KMS-11 (cell line): ENCODE data around the gene FIG4.
"Not testable (repeated sequence)": the region's sequence is repeated elsewhere in the genome, so short reads cannot be mapped to it uniquely, and the experiment has no call there.

Source experiments
- H2AFZ ChIP-seq: fragments of 200-600 bp; sonication (generic); 2 replicates; pipeline ENCODE4 v1.6.1; 2016; ENCODE audit warnings: antibody characterized with exemption, mixed run types, low read depth
- H3K27ac ChIP-seq: fragments of 200-600 bp; sonication (generic); 2 replicates; pipeline ENCODE4 v1.6.1; 2016; ENCODE audit warnings: mild to moderate bottlenecking, mixed run types
- H3K27me3 ChIP-seq: fragments of 200-600 bp; sonication (generic); 2 replicates; pipeline ENCODE4 v1.6.1; 2017; ENCODE audit warnings: mild to moderate bottlenecking, low read depth, mixed run types, moderate library complexity; ENCODE audit not compliant: insufficient read depth
- H3K36me3 ChIP-seq: fragments of 200-600 bp; sonication (generic); 2 replicates; pipeline ENCODE4 v1.6.1; 2017; ENCODE audit warnings: mild to moderate bottlenecking, mixed run types; ENCODE audit not compliant: insufficient read depth
- H3K4me1 ChIP-seq: fragments of 200-600 bp; sonication (generic); 2 replicates; pipeline ENCODE4 v1.6.1; 2016; ENCODE audit warnings: mild to moderate bottlenecking, low read depth, mixed run types; ENCODE audit not compliant: poor library complexity, severe bottlenecking
- H3K4me2 ChIP-seq: fragments of 200-600 bp; sonication (generic); 2 replicates; pipeline ENCODE4 v1.7.0; 2016; ENCODE audit warnings: mild to moderate bottlenecking, mixed run types
- H3K4me3 ChIP-seq: fragments of 200-600 bp; sonication (generic); IDR thresholded peaks from 2 replicates; pipeline ENCODE4 v1.6.1; 2017; ENCODE audit warnings: low read depth, low read length, mixed read lengths; ENCODE audit not compliant: insufficient read depth
- H3K79me2 ChIP-seq: fragments of 200-600 bp; sonication (generic); 2 replicates; pipeline ENCODE4 v1.6.1; 2016; ENCODE audit warnings: low read depth, mixed run types; ENCODE audit not compliant: insufficient read depth
- H3K9ac ChIP-seq: fragments of 200-600 bp; sonication (generic); 2 replicates; pipeline ENCODE4 v1.6.1; 2016; ENCODE audit warnings: mild to moderate bottlenecking, mixed run types
- H4K20me1 ChIP-seq: fragments of 200-600 bp; sonication (generic); 2 replicates; pipeline ENCODE4 v1.6.1; 2016; ENCODE audit warnings: mild to moderate bottlenecking, mixed run types; ENCODE audit not compliant: insufficient read depth
- CTCF ChIP-seq: fragments of 200-600 bp; sonication (generic); conservative IDR thresholded peaks from 2 replicates; pipeline ENCODE4 v1.6.1; 2017; ENCODE audit warnings: low read depth, mild to moderate bottlenecking, antibody characterized with exemption, low read length, moderate library complexity, mixed read lengths

FIG4 gene

GRCh38 chr6:109720311-109720710 is 29.2 kb downstream of the FIG4 start:
- no peak overlapping the region for H3K4me2 ChIP-seq
- no peaks in the 10 kb centered on the region for H4K20me1 ChIP-seq
- no peaks in the 10 kb centered on the region for H3K4me1 ChIP-seq
- no peak for TF ChIP-seq CTCF
- H3K9ac ChIP-seq = no peak overlapping the region
- no peak overlapping the region for H2AFZ ChIP-seq
- H3K79me2 ChIP-seq = no peaks in the 10 kb centered on the region
- no peaks in the 10 kb centered on the region for H3K27me3 ChIP-seq
- H3K4me3 ChIP-seq = no peak overlapping the region
- H3K27ac ChIP-seq = no peak overlapping the region
- no peaks in the 10 kb centered on the region for H3K36me3 ChIP-seq

DNA sequence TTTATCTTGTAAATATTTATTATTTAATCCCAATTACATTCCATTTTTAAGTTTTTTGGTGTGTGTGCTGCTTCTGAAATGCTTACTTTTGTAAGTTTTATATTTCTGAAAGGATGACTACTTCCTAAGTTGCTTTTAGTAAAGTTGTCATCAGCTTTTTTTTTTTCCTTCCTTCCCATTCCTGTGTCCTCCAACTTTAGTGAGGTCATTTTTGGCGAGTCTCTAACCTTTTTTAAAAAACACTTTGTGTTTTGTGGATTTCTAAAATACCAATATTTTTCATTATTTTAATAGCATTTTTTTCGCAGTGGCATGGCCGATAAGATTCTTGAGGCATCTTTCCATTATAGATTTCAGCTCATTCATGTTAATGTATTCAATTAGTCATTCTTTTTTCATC is 30.9 kb downstream of the FIG4 start:
- Histone ChIP-seq H3K4me3 (no peak overlapping the region), H3K36me3 (no peaks in the 10 kb centered on the region), H3K4me1 (no peaks in the 10 kb centered on the region), H2AFZ (no peak overlapping the region), H4K20me1 (no peaks in the 10 kb centered on the region), H3K79me2 (no peaks in the 10 kb centered on the region), H3K9ac (no peak overlapping the region), H3K27ac (no peak overlapping the region), H3K27me3 (no peaks in the 10 kb centered on the region), H3K4me2 (no peak overlapping the region)
- no peak for TF ChIP-seq CTCF

- no peak overlapping the region for H3K4me3 ChIP-seq
- no peaks in the 10 kb centered on the region for H3K79me2 ChIP-seq
- H2AFZ ChIP-seq = no peak overlapping the region
- H3K36me3 ChIP-seq = no peaks in the 10 kb centered on the region
- H3K4me1 ChIP-seq = no peaks in the 10 kb centered on the region
- no peaks in the 10 kb centered on the region for H3K27me3 ChIP-seq
- no peaks in the 10 kb centered on the region for H4K20me1 ChIP-seq
- H3K4me2 ChIP-seq = no peak overlapping the region
- H3K9ac ChIP-seq = no peak overlapping the region
- TF ChIP-seq CTCF = no peak
- H3K27ac ChIP-seq = no peak overlapping the region
Measured at GRCh38 chr6:109722564-109723254, 31.6 kb downstream of the FIG4 start.

- not testable (repeated sequence) for H3K4me2 ChIP-seq, H2AFZ ChIP-seq, H3K79me2 ChIP-seq, H3K4me3 ChIP-seq, H4K20me1 ChIP-seq, H3K4me1 ChIP-seq, H3K36me3 ChIP-seq, H3K9ac ChIP-seq, H3K27ac ChIP-seq, H3K27me3 ChIP-seq
Measured at GRCh38 chr6:109725250-109725649, 34.2 kb downstream of the FIG4 start.

DNA sequence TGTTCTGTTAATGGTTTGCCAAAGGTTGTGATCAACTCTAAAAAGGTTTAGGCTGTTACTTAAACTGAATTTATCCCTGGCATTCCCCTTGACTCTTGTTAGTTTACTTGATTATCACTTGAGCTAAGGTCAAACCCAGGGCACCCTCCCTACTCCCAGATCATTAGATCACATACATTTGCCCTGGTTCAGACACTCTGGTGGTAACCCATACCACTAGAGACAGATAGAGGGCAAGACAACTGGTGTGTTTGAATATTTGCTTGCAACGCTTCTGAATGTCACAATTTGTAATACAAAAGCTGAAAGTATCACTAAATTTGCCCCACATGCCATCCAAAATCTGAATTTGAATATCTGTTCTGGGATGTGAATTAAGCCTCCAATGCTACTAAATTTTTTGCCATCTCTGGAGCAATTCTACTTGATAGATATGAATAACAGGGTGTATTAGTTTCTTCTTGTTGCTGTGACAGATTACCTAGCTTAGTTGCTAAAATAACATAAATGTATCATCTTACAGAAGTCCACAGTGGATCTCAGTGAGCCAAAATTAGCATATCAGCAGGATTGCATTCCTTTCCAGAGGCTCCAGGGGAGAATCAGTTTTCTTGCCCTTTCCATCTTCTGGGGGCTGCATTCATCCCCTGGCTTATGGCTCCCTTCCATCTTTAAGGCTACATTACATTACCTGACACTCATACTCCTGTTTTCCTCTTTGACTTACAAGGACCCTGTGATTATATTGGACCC is 45.4 kb downstream of the FIG4 start:
- Histone ChIP-seq H3K27ac (no peak overlapping the region), H3K4me2 (no peak overlapping the region), H3K9ac (no peak overlapping the region)

More for the DNA sequence above, 45.4 kb downstream of the FIG4 start:
- no peak for TF ChIP-seq CTCF
- H3K79me2 ChIP-seq = no peaks in the 10 kb centered on the region
- H3K4me1 ChIP-seq = no peaks in the 10 kb centered on the region
- H2AFZ ChIP-seq = no peak overlapping the region
- no peaks in the 10 kb centered on the region for H3K36me3 ChIP-seq
- no peaks in the 10 kb centered on the region for H3K27me3 ChIP-seq
- no peaks in the 10 kb centered on the region for H4K20me1 ChIP-seq
- no peak overlapping the region for H3K4me3 ChIP-seq
